Measurements from ENCODE around the gene METAP1.

The METAP1 gene

DNA sequence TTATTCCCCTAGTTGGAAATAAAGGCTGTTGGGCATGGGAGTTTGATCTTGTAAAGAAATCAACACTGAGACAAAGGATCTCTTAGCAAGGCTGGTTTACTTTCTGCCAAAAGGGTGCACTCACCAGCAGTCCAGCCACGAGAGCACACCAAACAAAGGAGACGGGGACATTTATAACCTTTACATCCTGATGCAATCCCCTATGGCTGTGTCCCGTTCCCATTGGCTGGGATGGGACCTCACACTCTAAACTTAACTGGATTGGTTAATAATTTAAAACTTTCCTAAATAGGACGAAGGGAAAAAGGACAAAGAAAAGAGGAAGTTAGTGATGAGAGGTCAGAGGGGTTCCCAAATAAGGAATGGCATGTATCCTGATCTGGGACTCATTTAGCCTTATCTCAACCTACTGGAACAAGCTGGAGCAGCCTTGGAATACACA is 17.9 kb downstream of the METAP1 start:
- Histone ChIP-seq H3K4me2 (ENCODE audit: low read length) (no peak overlapping the region), H3K79me2 (ENCODE audit: control insufficient read depth, low read length) (peaks cover 99% of the 10 kb centered on the region), H3K9me3 (ENCODE audit: control insufficient read depth, insufficient read depth, low read length) (peaks cover 15% of the 10 kb centered on the region; the same call in 1 of the 2 replicates)

DNA sequence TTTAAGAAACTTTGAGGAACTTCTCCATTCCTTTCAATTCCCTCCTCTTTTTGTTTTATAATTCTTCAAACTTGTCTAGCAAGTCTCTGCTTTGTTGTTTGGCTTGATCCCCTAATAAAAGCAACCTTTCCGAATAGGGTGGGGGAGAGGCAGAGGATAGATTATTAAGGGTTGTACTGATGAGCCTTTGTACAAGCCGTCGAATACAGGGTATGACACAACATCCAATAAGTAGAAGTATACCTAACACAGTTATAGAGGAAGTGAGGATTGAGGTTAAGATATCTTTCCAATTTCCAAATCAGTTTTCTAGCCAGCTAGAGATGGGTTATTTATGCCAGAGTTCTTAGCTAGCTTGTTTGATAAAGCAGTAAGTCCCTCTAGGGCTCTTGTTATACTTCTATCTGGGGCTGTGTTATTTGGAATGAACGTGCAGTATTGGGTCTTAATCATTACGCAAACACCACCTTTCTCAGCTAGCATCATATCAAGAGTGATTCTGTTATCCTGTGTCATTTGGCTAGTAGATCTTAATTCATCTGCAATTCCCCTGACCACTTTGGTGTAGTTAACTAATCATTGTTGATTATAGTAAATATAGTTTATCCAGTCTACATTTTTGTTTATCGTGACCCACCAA is 18.5 kb downstream of the METAP1 start:
- no peak overlapping the region for H3K4me2 ChIP-seq (ENCODE audit: low read length)
- H3K79me2 ChIP-seq (ENCODE audit: control insufficient read depth, low read length): peaks cover 100% of the 10 kb centered on the region
- no peaks in the 10 kb centered on the region for H4K20me1 ChIP-seq (ENCODE audit: control insufficient read depth, insufficient read depth, low read depth, low read length)

More for the DNA sequence above, 17.9 kb downstream of the METAP1 start:
- Histone ChIP-seq H3K9me2 (replicated peaks; ENCODE audit: control insufficient read depth, low read length) (no peaks in the 10 kb centered on the region), H3K4me3 (ENCODE audit: low read length) (no peak overlapping the region), H3K27me3 (ENCODE audit: control insufficient read depth, low read length) (no peaks in the 10 kb centered on the region), H4K20me1 (ENCODE audit: control insufficient read depth, insufficient read depth, low read depth, low read length) (no peaks in the 10 kb centered on the region), H3F3A (ENCODE audit: control insufficient read depth, insufficient read depth) (no peaks in the 10 kb centered on the region), H3K36me3 (ENCODE audit: control insufficient read depth, low read length) (peaks cover 42% of the 10 kb centered on the region), H3K27ac (ENCODE audit: low read depth, low read length) (no peak overlapping the region), H3K4me1 (ENCODE audit: control insufficient read depth, low read length) (no peaks in the 10 kb centered on the region)
- TF ChIP-seq, protein P1, sequence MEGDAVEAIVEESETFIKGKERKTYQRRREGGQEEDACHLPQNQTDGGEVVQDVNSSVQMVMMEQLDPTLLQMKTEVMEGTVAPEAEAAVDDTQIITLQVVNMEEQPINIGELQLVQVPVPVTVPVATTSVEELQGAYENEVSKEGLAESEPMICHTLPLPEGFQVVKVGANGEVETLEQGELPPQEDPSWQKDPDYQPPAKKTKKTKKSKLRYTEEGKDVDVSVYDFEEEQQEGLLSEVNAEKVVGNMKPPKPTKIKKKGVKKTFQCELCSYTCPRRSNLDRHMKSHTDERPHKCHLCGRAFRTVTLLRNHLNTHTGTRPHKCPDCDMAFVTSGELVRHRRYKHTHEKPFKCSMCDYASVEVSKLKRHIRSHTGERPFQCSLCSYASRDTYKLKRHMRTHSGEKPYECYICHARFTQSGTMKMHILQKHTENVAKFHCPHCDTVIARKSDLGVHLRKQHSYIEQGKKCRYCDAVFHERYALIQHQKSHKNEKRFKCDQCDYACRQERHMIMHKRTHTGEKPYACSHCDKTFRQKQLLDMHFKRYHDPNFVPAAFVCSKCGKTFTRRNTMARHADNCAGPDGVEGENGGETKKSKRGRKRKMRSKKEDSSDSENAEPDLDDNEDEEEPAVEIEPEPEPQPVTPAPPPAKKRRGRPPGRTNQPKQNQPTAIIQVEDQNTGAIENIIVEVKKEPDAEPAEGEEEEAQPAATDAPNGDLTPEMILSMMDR (IDR thresholded peaks at IDR 0.05; ENCODE audit: low read depth, low read length, poor library complexity, severe bottlenecking): no peak

DNA sequence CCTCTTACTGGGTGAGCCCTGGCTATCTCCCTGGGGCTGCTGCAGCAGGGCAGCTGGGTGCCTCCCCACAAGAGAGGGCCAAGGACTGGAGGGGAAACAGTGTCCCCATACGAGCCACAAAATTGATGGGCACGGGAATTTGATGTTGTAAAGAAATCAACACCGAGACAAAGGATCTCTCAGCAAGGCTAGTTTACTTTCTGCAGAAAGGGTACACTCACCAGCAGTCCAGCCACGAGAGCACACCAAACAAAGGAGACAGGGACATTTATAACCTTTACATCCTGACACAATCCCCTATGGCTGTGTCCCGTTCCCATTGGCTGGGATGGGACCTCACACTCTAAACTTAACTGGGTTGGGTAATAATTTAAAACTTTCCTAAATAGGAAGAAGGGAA is 25.9 kb downstream of the METAP1 start:
- H3K79me2 ChIP-seq (ENCODE audit: control insufficient read depth, low read length): peaks cover 99% of the 10 kb centered on the region
- H3K27ac ChIP-seq (ENCODE audit: low read depth, low read length): no peak overlapping the region
- H3K36me3 ChIP-seq (ENCODE audit: control insufficient read depth, low read length): peaks cover 42% of the 10 kb centered on the region

More for the DNA sequence above, 18.5 kb downstream of the METAP1 start:
- Histone ChIP-seq H3K4me1 (ENCODE audit: control insufficient read depth, low read length) (no peaks in the 10 kb centered on the region), H3K9me2 (replicated peaks; ENCODE audit: control insufficient read depth, low read length) (no peaks in the 10 kb centered on the region), H3K27ac (ENCODE audit: low read depth, low read length) (no peak overlapping the region), H3F3A (ENCODE audit: control insufficient read depth, insufficient read depth) (no peaks in the 10 kb centered on the region), H3K9me3 (ENCODE audit: control insufficient read depth, insufficient read depth, low read length) (peaks cover 13% of the 10 kb centered on the region; the same call in 1 of the 2 replicates), H3K36me3 (ENCODE audit: control insufficient read depth, low read length) (peaks cover 46% of the 10 kb centered on the region), H3K27me3 (ENCODE audit: control insufficient read depth, low read length) (no peaks in the 10 kb centered on the region), H3K4me3 (ENCODE audit: low read length) (no peak overlapping the region)
- TF ChIP-seq, protein P1 (IDR thresholded peaks at IDR 0.05; ENCODE audit: low read depth, low read length, poor library complexity, severe bottlenecking): no peak
- no peak for TF ChIP-seq EZH2phosphoT487 (IDR thresholded peaks at IDR 0.05; ENCODE audit: borderline replicate concordance, low read length)

More for the DNA sequence above, 25.9 kb downstream of the METAP1 start:
- TF ChIP-seq, protein P1 (IDR thresholded peaks at IDR 0.05; ENCODE audit: low read depth, low read length, poor library complexity, severe bottlenecking): no peak
- TF ChIP-seq EZH2phosphoT487 (IDR thresholded peaks at IDR 0.05; ENCODE audit: borderline replicate concordance, low read length): no peak
- no peaks in the 10 kb centered on the region for H3K9me2 ChIP-seq (replicated peaks; ENCODE audit: control insufficient read depth, low read length)
- peaks cover 13% of the 10 kb centered on the region; the same call in 1 of the 2 replicates for H3K9me3 ChIP-seq (ENCODE audit: control insufficient read depth, insufficient read depth, low read length)
- H3K27me3 ChIP-seq (ENCODE audit: control insufficient read depth, low read length): no peaks in the 10 kb centered on the region
- H3K4me2 ChIP-seq (ENCODE audit: low read length): no peak overlapping the region
- H3K4me1 ChIP-seq (ENCODE audit: control insufficient read depth, low read length): no peaks in the 10 kb centered on the region
- H3K4me3 ChIP-seq (ENCODE audit: low read length): no peak overlapping the region
- H3F3A ChIP-seq (ENCODE audit: control insufficient read depth, insufficient read depth): no peaks in the 10 kb centered on the region
- no peaks in the 10 kb centered on the region for H4K20me1 ChIP-seq (ENCODE audit: control insufficient read depth, insufficient read depth, low read depth, low read length)

Data from DOHH2 (cell line).